Fibroblast of skin of right biceps (primary cell): ENCODE results near the gene DOCK1.
"Not testable (repeated sequence)": the region's sequence is repeated elsewhere in the genome, so short reads cannot be mapped to it uniquely, and the experiment has no call there.

ENCODE experiments used
- DNase-seq: peaks from one replicate; pipeline ENCODE4 v3.0.0-alpha.2; 2013

DOCK1 gene

DNA sequence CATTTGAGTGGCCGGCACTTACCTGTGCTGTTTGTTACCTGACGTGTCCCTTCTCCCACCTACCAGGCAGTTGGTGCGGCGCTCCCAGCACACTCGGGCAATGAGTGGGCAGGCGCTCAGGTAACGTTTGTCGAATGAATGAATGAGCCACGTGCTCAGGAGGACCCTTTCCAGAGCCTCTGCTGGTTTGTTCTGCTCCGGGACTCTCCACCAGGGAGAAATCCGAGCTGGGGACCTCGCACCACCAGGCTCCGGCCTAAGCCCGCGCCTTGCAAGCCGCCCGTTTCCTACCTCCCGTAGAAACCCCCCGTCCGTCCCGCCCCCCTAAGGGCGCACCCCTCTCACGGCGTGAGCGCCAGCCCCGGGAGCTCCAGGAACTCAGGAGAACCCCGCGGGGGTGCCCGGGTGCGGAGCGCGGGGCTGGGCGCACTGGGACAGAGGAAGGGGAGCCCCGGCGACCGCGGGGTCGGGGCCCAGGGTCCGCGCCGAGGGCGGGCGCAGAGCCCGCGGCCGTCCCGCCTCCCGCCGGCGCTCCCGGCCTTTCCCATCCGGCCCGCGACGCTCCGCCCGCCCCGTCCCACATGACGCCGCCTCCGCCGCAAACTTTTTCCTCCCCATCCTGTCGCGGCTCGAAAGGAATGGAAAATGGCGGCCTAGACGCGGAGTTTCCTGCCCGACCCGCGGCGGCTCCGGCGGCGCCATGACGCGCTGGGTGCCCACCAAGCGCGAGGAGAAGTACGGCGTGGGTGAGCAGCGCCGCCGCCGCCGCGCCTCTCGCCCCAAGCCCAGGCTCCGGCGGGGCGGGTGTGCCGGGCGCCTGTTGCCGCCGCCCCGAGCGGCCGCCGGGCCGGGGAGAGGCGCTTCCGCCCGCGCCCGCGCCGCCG, at the start of gene DOCK1:
DOCK1 (plus strand) TSS at position 611 of the 884 bp plus-strand sequence; CDS start at position 701, 90 bp downstream.
- peak; percentile 84 for DNase-seq

DNA sequence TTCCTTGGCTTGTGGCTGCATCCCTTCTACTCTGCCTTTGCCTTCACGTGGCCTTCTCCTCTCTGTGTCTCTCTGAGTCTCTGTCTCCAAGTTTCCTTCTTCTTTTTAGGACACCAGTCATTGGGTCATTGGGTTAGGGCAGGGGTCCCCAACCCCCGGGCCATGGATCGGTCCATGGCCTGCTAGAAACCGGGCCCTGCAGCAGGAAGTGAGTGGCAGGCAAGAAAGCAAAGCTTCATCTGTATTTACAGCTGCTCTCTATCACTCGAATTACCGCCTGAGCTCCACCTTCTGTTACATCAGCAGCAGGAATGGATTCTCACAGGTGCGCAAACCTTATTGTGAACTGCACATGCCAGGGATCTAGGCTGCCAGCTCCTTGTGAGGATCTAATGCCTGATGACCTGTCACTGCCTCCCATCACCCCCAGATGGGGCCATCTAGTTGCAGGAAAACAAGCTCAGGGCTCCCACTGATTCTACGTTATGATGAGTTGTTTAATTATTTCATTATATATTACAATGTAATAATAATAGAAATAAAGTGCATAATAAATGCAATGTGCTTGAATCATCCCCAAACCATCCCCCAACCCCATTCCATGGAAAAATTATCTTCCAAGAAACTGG, 47.9 kb upstream of the DOCK1 start:
- no peak for DNase-seq

DNA sequence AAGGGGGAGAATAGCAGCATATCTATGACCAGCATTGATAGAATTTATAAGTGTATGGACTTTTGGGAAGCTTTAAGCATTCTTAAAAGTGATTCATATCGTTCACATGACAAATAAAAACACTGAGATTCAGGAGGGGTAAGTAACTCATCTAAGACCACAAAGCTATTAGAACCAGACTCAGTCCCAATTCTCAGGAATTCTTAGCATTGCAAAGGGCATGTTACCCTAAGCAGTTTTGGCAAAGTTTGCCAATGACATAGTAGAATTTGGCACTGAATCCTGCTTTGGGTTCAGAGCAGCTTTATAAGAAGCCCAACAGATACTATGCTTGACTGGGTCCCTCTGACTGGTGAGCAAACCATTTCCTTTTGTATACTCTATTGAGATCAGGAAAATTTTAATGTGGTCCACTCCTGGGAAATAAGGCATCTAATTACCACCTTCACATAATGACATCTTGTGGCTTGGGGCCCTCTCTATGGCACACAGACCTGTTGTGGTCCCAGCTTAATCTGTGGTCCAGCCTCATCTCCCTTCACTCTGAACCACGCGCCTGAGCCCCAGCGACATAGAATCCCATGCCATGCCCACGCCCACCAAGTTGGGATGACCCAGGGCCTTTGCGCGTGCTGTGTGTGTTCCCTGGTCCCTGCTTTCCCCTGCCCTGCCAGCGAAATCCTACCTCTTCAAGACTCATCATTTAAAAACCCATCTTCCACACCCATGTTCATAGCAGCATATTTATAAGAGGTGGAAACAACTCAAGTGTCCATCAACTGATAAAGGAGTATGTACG, 37.5 kb upstream of the DOCK1 start:
- DNase-seq: peak; percentile 99

DNA sequence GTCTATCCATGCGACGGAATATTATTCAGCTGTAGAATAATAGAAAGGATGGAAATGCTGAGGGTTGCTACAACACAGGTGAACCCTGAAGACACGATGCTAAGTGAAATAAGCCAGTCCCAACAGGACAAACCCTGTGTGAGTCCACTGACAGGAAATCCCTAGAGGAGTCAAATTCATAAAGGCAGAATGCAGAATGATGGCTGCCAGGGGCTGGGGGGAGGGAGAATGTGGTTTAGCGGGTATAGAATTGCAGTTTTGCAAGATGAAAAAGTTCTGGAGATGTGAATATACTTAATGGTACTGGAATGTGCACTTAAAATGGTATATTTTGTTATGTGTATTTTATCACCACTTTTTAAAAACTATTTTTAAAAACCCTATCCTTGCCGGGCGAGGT, 36.9 kb upstream of the DOCK1 start:
- DNase-seq: peak; percentile 61

DNA sequence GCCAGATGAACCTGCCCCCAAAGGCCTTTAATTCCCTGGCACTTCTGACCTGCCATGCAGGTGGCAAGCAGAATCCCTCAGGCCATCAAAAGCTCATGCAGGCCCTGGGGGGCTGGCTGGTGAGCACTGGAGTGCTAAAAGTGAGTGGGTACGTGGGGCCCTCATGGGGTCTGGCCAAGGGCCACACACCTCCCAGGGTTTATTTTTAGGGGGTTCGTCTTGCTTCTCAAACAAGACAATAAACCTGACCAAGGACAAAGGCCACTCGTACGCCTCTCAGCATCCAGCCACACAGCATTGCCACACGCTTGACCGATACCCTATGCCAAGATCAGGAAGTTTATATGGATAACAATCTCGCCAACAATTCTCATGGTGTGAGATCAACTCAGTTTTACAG, 33.1 kb upstream of the DOCK1 start:
- DNase-seq: no peak

DNA sequence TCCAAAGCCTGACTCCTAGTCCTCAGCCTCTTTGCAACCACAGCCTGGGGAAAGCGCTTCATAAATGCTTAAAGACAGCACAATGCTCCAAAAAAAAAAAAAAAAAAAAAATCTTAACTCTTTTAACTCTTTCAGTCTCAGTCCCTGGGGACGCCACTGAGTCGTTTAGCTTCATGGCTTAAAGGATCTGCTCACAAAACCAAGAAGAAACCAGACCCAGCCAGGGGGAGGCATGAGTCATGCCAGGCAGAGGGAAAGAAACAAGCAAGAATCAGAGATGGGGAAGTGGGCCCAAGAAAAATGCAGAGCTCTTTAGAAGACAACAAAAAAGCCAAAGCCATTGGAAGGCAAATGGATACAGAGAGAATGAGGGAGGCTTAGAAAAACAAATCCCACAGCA, 32.5 kb upstream of the DOCK1 start:
- DNase-seq: peak; percentile 84

DNA sequence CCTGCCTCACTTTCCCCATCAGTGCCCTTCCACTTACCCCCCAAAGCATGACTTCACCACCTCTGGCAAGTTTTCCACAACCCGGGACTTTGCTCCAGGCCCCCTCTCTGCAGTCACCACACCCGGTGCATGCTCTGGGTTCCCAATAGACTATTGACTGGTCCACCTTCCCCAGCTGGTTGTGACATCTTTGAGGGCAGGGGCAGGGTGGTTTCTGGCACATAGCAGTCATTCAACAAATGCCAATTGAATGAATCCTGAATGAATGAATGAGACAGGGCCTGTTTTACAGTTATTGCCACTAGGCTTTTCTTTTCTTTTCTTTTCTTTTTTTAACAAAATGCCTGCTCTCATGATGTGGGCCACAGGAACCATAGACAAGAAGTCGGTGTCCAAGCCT, 28.8 kb upstream of the DOCK1 start:
- DNase-seq: no peak

DNA sequence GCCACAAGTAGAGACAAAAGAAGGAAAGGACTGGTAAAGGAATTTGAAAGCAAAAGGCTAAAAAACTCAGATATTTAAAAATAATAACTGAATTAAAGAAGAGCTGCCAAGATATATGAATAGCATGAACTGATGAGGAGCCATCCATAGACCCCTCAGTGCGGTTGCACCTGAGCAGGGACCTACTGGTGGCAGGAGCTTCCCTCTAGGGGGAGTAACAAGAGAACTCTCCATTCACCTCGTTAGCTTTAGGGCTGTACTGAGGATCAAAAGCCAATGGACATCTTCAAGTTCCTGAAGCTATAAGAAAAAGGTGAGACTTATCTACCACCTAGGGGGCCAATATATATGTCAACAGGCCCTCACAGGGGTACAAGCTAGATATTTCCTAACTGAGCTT, 27.8 kb upstream of the DOCK1 start:
- DNase-seq: no peak

DNA sequence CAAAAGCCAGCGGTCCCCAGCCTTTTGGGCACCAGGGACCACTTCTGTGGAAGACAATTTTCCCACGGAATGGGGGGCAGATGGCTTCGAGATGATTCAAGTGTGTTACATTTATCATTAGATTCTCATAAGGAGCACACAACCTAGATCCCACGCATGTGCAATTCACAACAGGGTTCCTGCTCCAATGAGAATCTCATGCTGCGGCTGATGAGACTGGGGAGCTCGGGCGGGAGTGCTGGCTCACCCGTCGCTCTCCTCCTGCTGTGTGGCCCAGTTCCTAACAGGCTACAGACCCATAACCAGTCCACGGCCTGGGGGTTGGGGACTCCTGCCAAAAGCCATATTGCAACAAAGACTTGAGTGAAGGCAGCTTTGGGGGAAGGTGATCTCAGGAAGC, 26.6 kb upstream of the DOCK1 start:
- no peak for DNase-seq

DNA sequence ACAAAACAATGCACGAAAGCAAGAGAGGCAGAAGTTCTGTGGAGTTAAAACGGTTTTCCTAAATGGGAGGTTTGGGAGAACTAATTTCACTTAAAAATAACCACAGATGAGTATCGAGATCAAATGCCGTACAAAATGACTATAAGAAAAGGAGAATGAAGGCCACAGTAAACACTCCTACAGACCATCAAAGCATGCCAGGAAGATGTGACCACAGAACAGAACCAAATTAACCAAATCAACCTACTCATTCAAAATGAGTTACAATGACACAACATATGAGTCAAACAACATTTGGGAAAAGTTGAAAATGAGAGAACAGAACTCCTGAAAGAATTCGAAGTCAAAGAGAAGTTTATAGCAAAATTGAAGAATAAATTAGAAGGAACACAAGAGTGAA, 24.3 kb upstream of the DOCK1 start:
- DNase-seq: peak; percentile 33

DNA sequence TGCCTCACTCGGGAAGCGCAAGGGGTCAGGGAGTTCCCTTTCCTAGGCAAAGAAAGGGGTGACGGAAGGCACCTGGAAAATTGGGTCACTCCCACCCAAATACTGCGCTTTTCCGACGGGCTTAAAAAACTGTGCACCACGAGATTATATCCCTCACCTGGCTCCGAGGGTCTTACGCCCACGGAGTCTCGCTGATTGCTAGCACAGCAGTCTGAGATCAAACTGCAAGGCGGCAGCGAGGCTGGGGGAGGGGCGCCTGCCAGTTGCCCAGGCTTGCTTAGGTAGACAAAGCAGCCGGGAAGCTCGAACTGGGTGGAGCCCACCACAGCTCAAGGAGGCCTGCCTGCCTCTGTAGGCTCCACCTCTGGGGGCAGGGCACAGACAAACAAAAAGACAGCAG, 23.2 kb upstream of the DOCK1 start:
- not testable (repeated sequence) for DNase-seq

DNA sequence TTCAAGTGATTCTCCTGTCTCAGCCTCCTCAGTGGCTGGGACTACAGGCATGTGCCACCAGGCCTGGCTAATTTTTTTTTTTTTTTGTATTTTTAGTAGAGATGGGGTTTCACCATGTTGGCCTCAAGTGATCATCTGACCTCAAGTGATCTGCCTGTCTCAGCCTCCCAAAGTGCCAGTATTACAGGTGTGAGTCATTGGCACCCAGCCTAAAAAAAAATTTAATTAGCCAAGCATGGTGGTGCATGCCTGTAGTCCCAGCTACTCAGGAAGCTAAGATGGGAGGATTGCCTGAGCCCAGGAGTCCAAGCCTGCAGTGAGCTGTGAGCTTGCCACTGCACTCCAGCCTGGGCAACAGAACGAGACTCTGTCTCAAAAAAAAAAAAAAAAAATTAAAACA, 16.8 kb upstream of the DOCK1 start:
- DNase-seq: not testable (repeated sequence)

DNA sequence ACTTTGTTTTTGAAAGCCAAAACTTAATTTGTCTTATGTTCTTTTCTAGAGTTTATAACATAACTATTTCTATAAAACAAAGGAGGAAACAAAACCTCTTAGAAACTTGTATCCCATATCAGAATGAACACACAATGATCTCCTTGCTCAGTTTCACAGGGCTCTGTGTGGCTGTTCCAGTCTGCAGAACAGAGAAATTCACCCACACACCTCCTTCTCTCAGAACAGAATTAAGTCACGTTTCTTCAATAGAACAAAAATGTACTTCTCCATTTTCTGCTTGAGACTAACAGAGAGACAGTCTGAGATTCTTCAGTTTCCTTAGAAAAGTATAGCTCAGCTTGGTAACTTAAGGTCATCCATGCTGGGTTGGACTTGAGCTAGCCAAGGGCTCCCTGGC, 15.8 kb upstream of the DOCK1 start:
- no peak for DNase-seq

DNA sequence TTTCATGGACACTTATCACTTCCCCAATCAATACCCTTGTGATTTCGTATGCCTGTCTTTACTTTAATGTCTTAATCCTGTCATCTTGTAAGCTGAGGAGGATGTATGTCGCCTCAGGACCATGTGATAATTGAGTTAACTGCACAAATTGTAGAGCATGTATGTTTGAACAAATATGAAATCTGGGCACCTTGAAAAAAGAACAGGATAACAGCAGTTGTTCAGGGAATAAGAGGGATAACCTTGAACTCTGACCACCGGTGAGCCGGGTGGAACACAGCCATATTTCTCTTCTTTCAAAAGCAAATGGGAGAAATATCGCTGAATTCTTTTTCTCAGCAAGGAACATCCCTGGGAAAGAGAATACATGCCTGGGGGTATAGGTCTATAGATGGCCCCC, 14.4 kb upstream of the DOCK1 start:
- DNase-seq: not testable (repeated sequence)

DNA sequence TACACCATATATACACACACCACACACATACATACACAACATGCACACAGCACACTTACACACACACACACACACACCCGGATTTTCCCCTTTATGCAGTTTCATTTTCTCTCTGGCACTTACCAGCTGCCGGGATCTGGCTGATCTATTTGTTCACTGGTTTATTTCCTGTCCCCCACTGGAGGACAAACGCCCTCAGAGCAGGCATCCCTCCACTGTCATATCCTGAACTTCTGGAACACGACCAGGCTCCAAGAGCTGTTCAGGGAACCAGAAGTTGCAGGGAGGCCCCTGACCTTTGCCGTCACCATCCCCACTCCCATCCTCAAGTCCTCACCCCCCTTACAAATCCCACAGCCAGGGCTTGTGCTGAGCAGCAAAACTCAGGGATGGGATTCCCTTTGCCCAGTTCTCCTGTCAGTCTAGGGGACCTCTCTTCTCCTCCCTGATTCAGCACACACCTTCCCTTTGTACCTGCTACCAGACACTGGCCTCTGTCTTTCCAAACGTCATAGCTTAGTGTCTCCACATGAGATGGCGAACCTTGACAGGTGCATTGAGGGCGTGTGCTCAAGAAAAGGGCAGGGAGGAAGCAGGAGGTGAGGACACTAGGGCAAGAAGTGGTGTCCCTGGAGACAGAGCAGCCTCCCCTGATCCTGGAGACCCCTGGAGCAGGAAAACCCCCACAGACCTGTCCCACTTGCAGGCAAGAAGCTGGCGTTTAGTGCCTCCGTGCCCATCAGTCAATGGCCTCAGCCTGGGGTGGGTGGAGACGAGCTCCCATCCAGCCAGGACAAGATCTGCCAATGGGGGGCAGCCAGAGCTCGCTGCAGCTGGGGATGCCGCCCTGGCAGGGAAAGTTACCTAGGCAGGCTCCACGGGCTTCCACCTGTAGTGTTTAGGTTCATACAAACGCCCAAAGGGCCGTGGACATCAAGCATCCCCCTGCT, 12.7 kb upstream of the DOCK1 start:
- DNase-seq: no peak

DNA sequence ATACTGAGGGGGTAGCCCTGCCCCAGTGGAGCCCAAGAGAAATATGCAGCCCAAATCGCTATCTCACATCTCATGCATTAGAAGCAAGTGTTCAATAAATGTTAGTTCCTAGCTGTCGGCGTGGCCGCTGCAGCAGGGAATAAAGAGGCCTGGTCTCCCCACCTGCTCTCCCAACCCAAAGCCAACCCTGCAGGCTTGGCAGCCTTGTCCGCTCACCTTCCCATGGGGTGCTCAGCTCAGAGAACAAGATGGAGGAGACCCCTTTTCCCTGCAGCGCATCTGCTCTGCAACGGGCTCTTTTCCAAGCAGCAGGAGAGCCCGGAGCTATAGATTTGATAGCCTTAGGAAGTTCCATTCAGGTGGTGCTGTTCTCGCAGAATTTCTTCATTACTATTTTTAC, 12.0 kb upstream of the DOCK1 start:
- DNase-seq: no peak

DNA sequence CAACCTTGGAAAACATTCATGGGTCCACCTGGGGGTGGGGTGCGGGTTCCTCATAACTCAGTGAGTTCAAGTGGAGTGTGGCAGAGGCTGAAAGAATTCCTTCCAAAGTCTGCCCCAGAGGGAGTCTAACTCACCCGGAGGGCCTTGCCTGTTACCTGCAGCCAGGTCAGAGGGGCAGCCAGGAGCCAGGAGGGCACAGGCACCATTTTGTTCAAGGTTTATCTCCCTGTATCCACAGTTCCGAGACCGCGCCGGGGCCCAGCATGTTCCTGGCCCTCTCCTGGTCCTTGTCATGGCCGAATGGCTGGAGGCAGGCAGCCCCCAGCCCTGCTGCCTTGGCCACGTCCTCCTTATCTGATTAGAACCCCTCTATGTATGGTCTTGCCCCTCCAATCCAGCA, 11.4 kb upstream of the DOCK1 start:
- no peak for DNase-seq

DNA sequence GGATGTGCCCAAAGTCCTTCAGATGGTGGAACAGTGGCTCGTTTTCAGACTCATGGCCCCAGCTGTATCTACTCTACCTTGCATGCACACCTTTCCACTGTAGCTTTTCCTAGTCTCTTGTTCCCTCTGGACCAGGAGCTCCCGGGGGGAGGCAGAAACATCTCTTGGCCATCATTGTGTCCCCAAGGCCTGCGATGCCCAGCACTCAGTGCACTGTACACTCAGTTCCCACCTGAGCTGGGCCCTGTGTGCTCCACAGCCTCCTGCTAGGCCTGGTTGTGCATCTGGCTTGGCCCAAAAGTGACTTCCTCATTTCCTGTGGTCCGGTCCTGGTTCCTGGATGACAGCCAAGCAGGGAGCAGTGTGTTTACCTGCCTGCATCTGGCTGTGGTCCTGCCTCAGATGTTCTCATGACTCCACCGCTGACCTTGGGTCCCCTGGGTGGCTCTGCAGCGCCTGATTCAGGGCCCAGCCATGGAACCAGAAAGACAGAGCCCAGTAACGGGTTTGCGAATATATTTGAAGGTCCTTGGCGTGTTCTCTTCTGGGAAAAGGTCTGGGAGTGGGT, 9.9 kb upstream of the DOCK1 start:
- DNase-seq: no peak

DNA sequence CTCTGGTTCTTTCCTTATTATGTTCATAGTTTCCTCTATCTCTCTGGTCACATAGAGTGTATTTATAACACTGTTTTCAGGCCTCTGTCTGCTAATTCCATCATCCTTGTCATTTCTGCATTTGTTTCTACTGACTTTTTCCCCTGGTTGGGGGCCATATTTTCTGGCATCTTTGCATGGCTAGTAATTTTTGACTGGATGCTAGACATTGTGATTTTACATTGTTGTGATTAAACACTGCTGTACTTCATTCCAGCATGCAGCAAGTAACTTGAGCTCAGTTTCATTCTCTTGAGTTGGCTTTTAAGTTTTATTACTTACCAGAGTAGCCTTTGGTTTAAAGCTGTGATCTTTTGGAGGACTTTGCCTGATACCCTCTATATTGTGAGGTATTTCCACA, 6.8 kb upstream of the DOCK1 start:
- no peak for DNase-seq

DNA sequence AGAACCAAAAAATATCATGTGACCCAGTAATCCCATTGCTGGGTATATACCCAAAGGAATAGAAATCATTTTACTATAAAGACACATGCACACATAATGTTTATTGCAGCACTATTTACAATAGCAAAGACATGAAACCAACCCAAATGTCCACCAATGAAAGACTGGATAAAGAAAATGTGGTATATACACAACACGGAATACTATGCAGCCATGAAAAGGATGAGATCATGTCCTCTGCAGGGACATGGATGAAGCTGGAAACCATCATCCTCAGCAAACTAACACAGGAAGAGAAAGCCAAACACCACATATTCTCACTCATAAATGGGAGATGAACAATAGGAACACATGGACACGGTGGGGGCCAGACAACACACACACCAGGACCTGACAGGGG, 5.7 kb upstream of the DOCK1 start:
- DNase-seq: not testable (repeated sequence)

DNA sequence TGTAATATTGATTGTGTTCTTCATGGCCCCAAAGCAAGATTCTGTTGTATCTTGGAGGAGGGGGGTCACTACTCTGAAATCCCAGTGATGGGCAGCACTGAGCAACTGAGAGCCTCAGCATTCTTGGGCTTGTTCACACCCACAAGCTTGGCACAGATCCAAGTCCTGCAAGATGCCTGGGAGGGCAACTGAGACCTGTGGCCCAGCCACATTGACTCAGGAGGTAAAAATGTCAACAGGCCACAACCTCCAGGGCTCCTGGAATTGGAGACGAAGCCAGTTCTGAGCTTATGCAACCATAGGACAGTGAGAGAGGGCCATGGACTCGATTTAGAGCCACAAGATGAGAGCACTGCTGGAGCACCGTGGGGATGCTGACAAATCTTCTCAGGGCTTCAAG, 3.1 kb upstream of the DOCK1 start:
- peak; percentile 92 for DNase-seq
